PC-3 (cell line): ENCODE measurements around the gene MAD1L1. TPM values are rescaled to one million over a fixed set of nuclear protein-coding genes. Genes with fewer than 3 reads are reported as not detected.

ENCODE experiments used
- ATAC-seq: fragments of 200-7000 bp; cut with Tn5 transposase; 2 replicates; pipeline ENCODE4 v1.9.1; 2020; ENCODE audit warnings: mild to moderate bottlenecking, moderate library complexity
- BruUV-seq: library from RNA; stranded (reverse); fragments of 400-500 nt; replicated peaks from 2 replicates; lab custom pipeline; 2021; lab: Mats Ljungman, UMichigan
- CTCF ChIA-PET: fragments of 300-600 bp; sonication (Branson Sonifier 250); formaldehyde crosslinking; loops from one replicate; lab custom pipeline; 2022; ENCODE audit warnings: antibody characterized with exemption; lab: Charles Lee
- POLR2A ChIA-PET: fragments of 300-600 bp; sonication (Branson Sonifier 250); formaldehyde crosslinking; loops from one replicate; lab custom pipeline; 2022; ENCODE audit warnings: antibody characterized with exemption; ENCODE audit not compliant: unreplicated experiment; lab: Charles Lee
- DNase-seq: peaks from one replicate; pipeline ENCODE4 v3.0.0-alpha.2; 2015
- H2AFZ ChIP-seq: fragments of 300-600 bp; sonication (generic); 2 replicates; pipeline ENCODE4 v1.6.0; 2016; ENCODE audit warnings: antibody characterized with exemption, low read length
- H3F3A ChIP-seq: fragments of 300-600 bp; sonication (generic); one replicate; pipeline ENCODE4 v1.6.0; 2017; ENCODE audit warnings: antibody characterized with exemption, low read length, control low read depth, mild to moderate bottlenecking; ENCODE audit not compliant: unreplicated experiment
- H3K27ac ChIP-seq: fragments of 300-600 bp; sonication (generic); 2 replicates; pipeline ENCODE4 v1.5.1; 2016; ENCODE audit warnings: mild to moderate bottlenecking, low read length
- H3K27me3 ChIP-seq: fragments of 300-600 bp; sonication (generic); 2 replicates; pipeline ENCODE4 v1.6.1; 2016; ENCODE audit warnings: low read length, mixed read lengths
- H3K36me3 ChIP-seq: fragments of 300-600 bp; sonication (generic); 2 replicates; pipeline ENCODE4 v1.6.1; 2016; ENCODE audit warnings: low read depth, mixed run types, low read length, mixed read lengths
- H3K4me1 ChIP-seq: fragments of 300-600 bp; sonication (generic); 2 replicates; pipeline ENCODE4 v1.5.1; 2016; ENCODE audit warnings: low read length; ENCODE audit not compliant: insufficient read depth
- H3K4me2 ChIP-seq: fragments of 300-600 bp; sonication (generic); 2 replicates; pipeline ENCODE4 v1.6.0; 2016; ENCODE audit warnings: low read length
- H3K4me3 ChIP-seq: fragments of 300-600 bp; sonication (generic); 2 replicates; pipeline ENCODE4 v1.5.1; 2016; ENCODE audit warnings: mild to moderate bottlenecking, low read length, mixed read lengths
- H3K79me2 ChIP-seq: fragments of 300-600 bp; sonication (generic); 2 replicates; pipeline ENCODE4 v1.6.1; 2017; ENCODE audit warnings: low read length, mixed read lengths
- H3K9ac ChIP-seq: fragments of 300-600 bp; sonication (generic); 2 replicates; pipeline ENCODE4 v1.6.0; 2016; ENCODE audit warnings: mild to moderate bottlenecking, low read length
- H3K9me2 ChIP-seq: fragments of 300-600 bp; sonication (generic); replicated peaks from 2 replicates; pipeline ENCODE4 v1.6.1; 2016; ENCODE audit warnings: mixed run types, low read length, mixed read lengths
- H3K9me3 ChIP-seq: fragments of 300-600 bp; sonication (generic); 2 replicates; pipeline ENCODE4 v1.6.1; 2016; ENCODE audit warnings: low read length, mixed read lengths
- H4K20me1 ChIP-seq: fragments of 300-600 bp; sonication (generic); 2 replicates; pipeline ENCODE4 v1.6.1; 2016; ENCODE audit warnings: low read length, mixed read lengths
- EZH2 ChIP-seq: fragments of 300-600 bp; sonication (generic); IDR thresholded peaks from one replicate; pipeline ENCODE4 v1.6.1; 2017; ENCODE audit warnings: antibody characterized with exemption, mild to moderate bottlenecking, low read length; ENCODE audit not compliant: unreplicated experiment
- EZH2phosphoT487 ChIP-seq: fragments of 300-600 bp; sonication (generic); IDR thresholded peaks from 2 replicates; pipeline ENCODE4 v1.6.1; 2018; ENCODE audit warnings: mild to moderate bottlenecking, antibody characterized with exemption, low read length, borderline replicate concordance
- intact Hi-C: fragments of 100-400 bp; cut with micrococcal nuclease; formaldehyde crosslinking; loops from 2 replicates; pipeline ENCODE4 v1.9.0; 2023
- total RNA-seq: library from RNA; depleted of rRNA; stranded (reverse); fragments of >200 nt; gene quantifications from 2 replicates; pipeline ENCODE4 v1.2.3, GENCODE V29; 2014
- TF ChIP-seq, protein P1 (sequence below): fragments of 300-600 bp; sonication (generic); conservative IDR thresholded peaks from 2 replicates; pipeline ENCODE4 v1.5.1; 2017; ENCODE audit warnings: antibody characterized with exemption, low read depth, mild to moderate bottlenecking, low read length

Gene MAD1L1
- total RNA-seq, 1 experiment from 2014 or later: 88.4 TPM

GRCh38 chr7:2146676-2147472 lies 85.9 kb downstream of the MAD1L1 start:
- H3K27me3 ChIP-seq: no peaks in the 10 kb centered on the region
- H3K4me1 ChIP-seq: no peaks in the 10 kb centered on the region
- no peak overlapping the region for H3K4me2 ChIP-seq
- BruUV-seq: no TSS peak
- DNase-seq (no peak), ATAC-seq (no peak)
- intact Hi-C loops: no loop called here
- TF ChIP-seq EZH2phosphoT487 (no peak), EZH2 (no peak)
- TF ChIP-seq, protein P1, sequence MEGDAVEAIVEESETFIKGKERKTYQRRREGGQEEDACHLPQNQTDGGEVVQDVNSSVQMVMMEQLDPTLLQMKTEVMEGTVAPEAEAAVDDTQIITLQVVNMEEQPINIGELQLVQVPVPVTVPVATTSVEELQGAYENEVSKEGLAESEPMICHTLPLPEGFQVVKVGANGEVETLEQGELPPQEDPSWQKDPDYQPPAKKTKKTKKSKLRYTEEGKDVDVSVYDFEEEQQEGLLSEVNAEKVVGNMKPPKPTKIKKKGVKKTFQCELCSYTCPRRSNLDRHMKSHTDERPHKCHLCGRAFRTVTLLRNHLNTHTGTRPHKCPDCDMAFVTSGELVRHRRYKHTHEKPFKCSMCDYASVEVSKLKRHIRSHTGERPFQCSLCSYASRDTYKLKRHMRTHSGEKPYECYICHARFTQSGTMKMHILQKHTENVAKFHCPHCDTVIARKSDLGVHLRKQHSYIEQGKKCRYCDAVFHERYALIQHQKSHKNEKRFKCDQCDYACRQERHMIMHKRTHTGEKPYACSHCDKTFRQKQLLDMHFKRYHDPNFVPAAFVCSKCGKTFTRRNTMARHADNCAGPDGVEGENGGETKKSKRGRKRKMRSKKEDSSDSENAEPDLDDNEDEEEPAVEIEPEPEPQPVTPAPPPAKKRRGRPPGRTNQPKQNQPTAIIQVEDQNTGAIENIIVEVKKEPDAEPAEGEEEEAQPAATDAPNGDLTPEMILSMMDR: no peak
- POLR2A ChIA-PET: no interaction called here
- no peak overlapping the region for H3K27ac ChIP-seq
- no peak overlapping the region for H2AFZ ChIP-seq
- no peak overlapping the region for H3K4me3 ChIP-seq
- peaks cover 5% of the 10 kb centered on the region; the same call in 1 of the 2 replicates for H3K36me3 ChIP-seq
- H3K79me2 ChIP-seq: no peaks in the 10 kb centered on the region
- CTCF ChIA-PET: no interaction called here
- no peak overlapping the region for H3K9ac ChIP-seq
- H3K9me2 ChIP-seq: no peaks in the 10 kb centered on the region
- no peaks in the 10 kb centered on the region for H3F3A ChIP-seq
- no peaks in the 10 kb centered on the region for H3K9me3 ChIP-seq
- no peaks in the 10 kb centered on the region for H4K20me1 ChIP-seq

- ChIA-PET POLR2A (interaction anchor here (0.7 kb wide), 1 partner anchor 79 kb away, joined by 3 read pairs; no protein-coding TSS in a partner anchor), CTCF (no interaction called here)
- DNase-seq (no peak), ATAC-seq (no peak)
- H4K20me1 ChIP-seq: no peaks in the 10 kb centered on the region
- no peak overlapping the region for H3K9ac ChIP-seq
- H2AFZ ChIP-seq: no peak overlapping the region
- no peaks in the 10 kb centered on the region for H3F3A ChIP-seq
- no peaks in the 10 kb centered on the region for H3K79me2 ChIP-seq
- no peak for TF ChIP-seq EZH2phosphoT487
- no peaks in the 10 kb centered on the region for H3K4me1 ChIP-seq
- no peaks in the 10 kb centered on the region for H3K27me3 ChIP-seq
- H3K4me2 ChIP-seq: no peak overlapping the region
- H3K27ac ChIP-seq: no peak overlapping the region
- H3K9me2 ChIP-seq: no peaks in the 10 kb centered on the region
- H3K4me3 ChIP-seq: no peak overlapping the region
- H3K36me3 ChIP-seq: peaks cover 5% of the 10 kb centered on the region; the same call in 1 of the 2 replicates
- no peaks in the 10 kb centered on the region for H3K9me3 ChIP-seq
- no TSS peak for BruUV-seq
- intact Hi-C loops: no loop called here
Measured at GRCh38 chr7:2145835-2146580, 86.7 kb downstream of the MAD1L1 start.

- H3K9ac ChIP-seq: no peak overlapping the region
- no peak for ATAC-seq
- POLR2A ChIA-PET: no interaction called here
Measured at GRCh38 chr7:2144926-2145325, 87.8 kb downstream of the MAD1L1 start.

More at GRCh38 chr7:2144926-2145325, 87.8 kb downstream of the MAD1L1 start:
- TF ChIP-seq EZH2phosphoT487: no peak
- TF ChIP-seq, protein P1: no peak
- TF ChIP-seq EZH2: no peak
- no peaks in the 10 kb centered on the region for H3K27me3 ChIP-seq
- no peaks in the 10 kb centered on the region for H3F3A ChIP-seq
- DNase-seq: no peak
- H3K79me2 ChIP-seq: no peaks in the 10 kb centered on the region
- H2AFZ ChIP-seq: no peak overlapping the region
- no peaks in the 10 kb centered on the region for H3K9me3 ChIP-seq
- H3K36me3 ChIP-seq: peaks cover 5% of the 10 kb centered on the region; the same call in 1 of the 2 replicates
- H4K20me1 ChIP-seq: no peaks in the 10 kb centered on the region
- no TSS peak for BruUV-seq
- H3K4me1 ChIP-seq: no peaks in the 10 kb centered on the region
- CTCF ChIA-PET: no interaction called here
- no peak overlapping the region for H3K27ac ChIP-seq
- no peak overlapping the region for H3K4me3 ChIP-seq
- H3K4me2 ChIP-seq: no peak overlapping the region
- intact Hi-C loops: no loop called here
- no peaks in the 10 kb centered on the region for H3K9me2 ChIP-seq
